ENCODE results near the gene RPLP1.

The RPLP1 gene

GRCh38 chr15:69499521-69500211 lies 47.0 kb downstream of the RPLP1 start:
- no peak for DNase-seq

- DNase-seq: no peak
Observed at GRCh38 chr15:69500339-69500738, 47.7 kb downstream of the RPLP1 start.

- no peak for DNase-seq
Observed at GRCh38 chr15:69501456-69501855, 48.8 kb downstream of the RPLP1 start.

DNA sequence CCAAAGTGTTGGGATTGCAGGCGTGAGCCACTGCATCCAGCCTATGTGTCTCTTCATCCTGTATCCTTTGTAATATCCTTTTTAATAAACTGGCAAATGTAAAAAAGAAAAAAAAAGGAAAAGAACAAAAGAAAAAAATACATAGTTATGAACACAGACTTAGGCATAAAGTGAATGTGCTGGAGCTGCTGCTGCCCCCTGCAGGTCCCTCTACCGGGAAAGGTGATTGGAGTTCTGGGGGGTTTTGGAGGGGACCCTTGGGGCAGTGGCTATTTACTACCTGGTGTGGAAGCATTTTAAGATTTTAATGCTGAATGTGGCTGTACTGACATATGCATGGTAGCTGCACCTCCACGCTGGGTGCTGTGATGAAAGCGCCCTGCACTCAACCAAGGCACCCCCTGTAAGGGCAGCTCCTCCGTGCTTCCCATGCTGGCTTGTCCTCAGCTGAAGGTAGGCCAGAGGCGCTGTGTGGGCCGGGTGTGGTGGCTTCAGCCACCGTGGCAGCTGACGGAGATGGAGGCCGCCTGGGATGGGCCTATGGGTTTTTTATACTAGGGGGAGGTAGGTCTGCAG lies 49.9 kb downstream of the RPLP1 start:
- no peak for DNase-seq

GRCh38 chr15:69504352-69505040 lies 51.9 kb downstream of the RPLP1 start:
- DNase-seq: no peak
